Common myeloid progenitor, CD34-positive (primary cell): ENCODE results near the gene NFU1.
"Not testable (repeated sequence)": the region's sequence is repeated elsewhere in the genome, so short reads cannot be mapped to it uniquely, and the experiment has no call there.

Source experiments
- CTCF ChIA-PET: fragments of 350-600 bp; sonication (Branson Sonifier 250); formaldehyde crosslinking; loops from one replicate; lab custom pipeline; 2021; ENCODE audit warnings: antibody characterized with exemption; lab: Charles Lee
- POLR2A ChIA-PET: fragments of 350-600 bp; sonication (Branson Sonifier 250); formaldehyde crosslinking; loops from one replicate; lab custom pipeline; 2021; ENCODE audit warnings: antibody characterized with exemption; lab: Charles Lee
- DNase-seq, 3 donors: peaks; one replicate each; pipeline versions ENCODE4 v3.0.0 to v3.0.0-alpha.2; 2013
- H3K27ac ChIP-seq, 2 experiments: 1 replicate in 1 of 2; 2 replicates in 1 of 2; pipeline ENCODE4 v1.7.0; 2013; ENCODE audit warnings: inconsistent platforms in 2 of 2, low read length in 2 of 2, mild to moderate bottlenecking in 2 of 2, low read depth in 1 of 2, moderate library complexity in 1 of 2; ENCODE audit not compliant: severe bottlenecking in 2 of 2, insufficient read depth in 1 of 2, poor library complexity in 1 of 2
- H3K27me3 ChIP-seq, 5 experiments: replicated peaks in 2 of 5; 1 replicate in 3 of 5; 2 replicates in 2 of 5; pipeline versions ENCODE4 v1.6.1 to v1.7.0; 2013; ENCODE audit warnings: low read length in 4 of 5, mild to moderate bottlenecking in 2 of 5, moderate library complexity in 2 of 5, inconsistent platforms in 1 of 5; ENCODE audit not compliant: insufficient read depth in 5 of 5, control insufficient read depth in 4 of 5
- H3K36me3 ChIP-seq, 4 experiments: 1 replicate in 2 of 4; 2 replicates in 2 of 4; pipeline versions ENCODE4 v1.6.1 to v1.7.0; 2013; ENCODE audit warnings: low read length in 3 of 4, control low read depth in 1 of 4, mild to moderate bottlenecking in 1 of 4; ENCODE audit not compliant: control insufficient read depth in 4 of 4, insufficient read depth in 4 of 4
- H3K4me1 ChIP-seq, 4 experiments: 1 replicate in 3 of 4; 2 replicates in 1 of 4; pipeline versions ENCODE4 v1.6.1 to v1.7.1; 2013; ENCODE audit warnings: low read length in 3 of 4, mild to moderate bottlenecking in 3 of 4, control low read depth in 1 of 4, inconsistent platforms in 1 of 4, moderate library complexity in 1 of 4; ENCODE audit not compliant: control insufficient read depth in 4 of 4, insufficient read depth in 4 of 4; ENCODE audit errors: control extremely low read depth in 1 of 4
- H3K4me3 ChIP-seq, 7 experiments: 1 replicate in 4 of 7; 2 replicates in 3 of 7; pipeline versions ENCODE4 v1.5.1 to v1.7.0; 2013; ENCODE audit warnings: mild to moderate bottlenecking in 7 of 7, low read length in 6 of 7, moderate library complexity in 6 of 7, inconsistent platforms in 2 of 7, low read depth in 2 of 7, control low read depth in 1 of 7; ENCODE audit not compliant: insufficient read depth in 4 of 7, control insufficient read depth in 1 of 7; ENCODE audit errors: extremely low read depth in 1 of 7
- H3K9me3 ChIP-seq, 5 experiments: 1 replicate in 4 of 5; 2 replicates in 1 of 5; pipeline versions ENCODE4 v1.6.1 to v1.7.1; 2013; ENCODE audit warnings: low read length in 4 of 5, mild to moderate bottlenecking in 2 of 5, inconsistent platforms in 1 of 5, low read depth in 1 of 5, moderate library complexity in 1 of 5; ENCODE audit not compliant: control insufficient read depth in 4 of 5, insufficient read depth in 2 of 5; ENCODE audit errors: control extremely low read depth in 1 of 5
- WGBS: methylation state at CpG from one replicate; pipeline ENCODE4 v1.1.5; 2013; ENCODE audit not compliant: insufficient coverage; 5-methylcytosine and 5-hydroxymethylcytosine counted together

Gene NFU1

DNA sequence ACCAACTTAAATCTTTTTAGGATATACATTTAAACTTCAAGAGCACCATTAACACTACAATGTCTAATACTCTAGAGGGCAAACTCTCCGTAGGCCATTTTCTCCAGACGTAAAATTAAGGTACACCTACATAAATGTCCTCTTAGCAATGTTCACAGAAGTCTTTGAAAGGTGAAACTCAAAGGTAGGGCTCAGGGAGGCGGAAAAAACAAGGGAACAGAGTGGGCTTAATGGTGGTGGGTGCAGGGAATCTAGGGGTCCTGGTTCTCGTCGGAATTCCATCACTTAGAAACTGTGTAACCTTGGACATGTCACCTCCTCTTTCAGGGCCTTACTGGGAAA is 668 bp downstream of the NFU1 start:
- peak in 2 of 3 donors; percentile 26 to 42 for DNase-seq
- Histone ChIP-seq H3K4me3 (peak overlapping the region; percentile 79 to 96 (median 91)), H3K4me1 (peaks cover 7 to 30% (median 24%) of the 10 kb centered on the region in 4 experiments), H3K9me3 (no peaks in the 10 kb centered on the region), H3K36me3 (peaks cover 0 to 2% (median 2%) of the 10 kb centered on the region in 4 experiments), H3K27me3 (no peaks in the 10 kb centered on the region), H3K27ac (peak overlapping the region; percentile 86 to 96)
- WGBS = 20% methylated on average over 1 of the region's 5 CpGs
- POLR2A ChIA-PET = no interaction called here
- CTCF ChIA-PET = interaction anchor here (0.9 to 2.1 kb wide), 7 partner anchors 9 to 83 kb away, joined by 3 to 8 read pairs (median 5); no protein-coding TSS in a partner anchor

DNA sequence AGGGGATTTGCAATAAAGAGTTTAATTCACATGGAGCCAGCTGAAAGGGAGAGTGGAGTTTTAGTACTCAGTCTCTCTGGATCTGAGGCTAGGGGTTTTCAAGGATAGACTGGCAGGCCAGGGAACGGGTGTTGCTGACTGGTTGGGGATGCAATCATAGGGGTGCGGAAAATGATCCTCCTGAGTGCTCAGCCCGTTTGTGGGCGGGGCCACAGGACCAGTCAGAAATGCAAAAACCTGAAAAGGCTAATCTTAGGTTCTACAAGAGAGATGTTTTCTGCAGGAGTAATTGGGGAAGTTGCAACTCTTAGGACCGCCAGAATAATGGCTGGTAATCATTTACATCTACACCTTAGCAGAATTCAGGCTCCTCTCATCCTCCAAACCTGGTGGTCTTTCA is 2.5 kb downstream of the NFU1 start:
- POLR2A ChIA-PET = no interaction called here
- Histone ChIP-seq H3K27ac (no peak overlapping the region), H3K36me3 (peaks cover 3 to 16% (median 10%) of the 10 kb centered on the region in 4 experiments), H3K4me1 (peaks cover 7 to 30% (median 24%) of the 10 kb centered on the region in 4 experiments), H3K4me3 (no peak overlapping the region), H3K27me3 (no peaks in the 10 kb centered on the region), H3K9me3 (no peaks in the 10 kb centered on the region)
- CTCF ChIA-PET = interaction anchor here (0.6 to 1.8 kb wide), 2 partner anchors 23 to 131 kb away, joined by 3 to 5 read pairs; no protein-coding TSS in a partner anchor
- DNase-seq = peak in 2 of 3 donors; percentile 38 to 48
- 74% methylated on average over 4 of the region's 5 CpGs for WGBS

DNA sequence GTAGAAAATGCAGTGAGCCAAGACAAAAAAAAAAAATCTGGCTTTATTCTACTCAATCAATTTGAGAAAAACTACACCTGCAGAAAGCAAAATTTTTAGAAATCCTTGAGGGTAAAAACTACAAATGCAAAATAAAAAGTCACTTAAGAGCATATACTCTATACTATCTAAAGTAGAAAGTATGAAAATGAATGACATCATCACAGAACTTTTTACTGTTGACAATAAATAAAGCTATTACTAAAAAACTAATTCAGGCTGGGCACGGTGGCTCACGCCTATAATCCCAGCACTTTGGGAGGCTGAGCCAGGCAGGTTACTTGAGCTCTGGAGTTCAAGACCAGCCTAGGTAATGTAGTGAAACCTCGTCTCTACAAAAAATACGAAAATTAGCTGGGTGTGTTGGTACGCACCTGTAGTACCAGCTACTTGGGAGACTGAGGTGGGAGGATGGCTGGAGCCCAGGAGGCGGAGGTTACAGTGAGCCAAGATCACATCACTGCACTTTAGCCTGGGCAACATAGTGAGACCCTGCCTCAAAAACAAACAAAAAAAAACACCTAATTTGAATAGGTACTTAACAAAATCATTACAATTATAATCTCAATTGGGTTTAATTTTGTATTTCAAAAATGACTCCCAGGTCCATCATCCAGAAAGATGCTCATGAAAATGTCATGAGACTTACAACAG is 7.6 kb downstream of the NFU1 start:
- H3K9me3 ChIP-seq = no peaks in the 10 kb centered on the region
- 98% methylated on average over 5 of the region's 6 CpGs for WGBS
- ChIA-PET CTCF (interaction anchor here (0.6 to 1.8 kb wide), 4 partner anchors 13 to 1999 kb away, joined by 3 to 5 read pairs (median 3); no protein-coding TSS in a partner anchor), POLR2A (no interaction called here)
- no peak overlapping the region for H3K27ac ChIP-seq
- no peaks in the 10 kb centered on the region for H3K27me3 ChIP-seq
- H3K36me3 ChIP-seq = peaks cover 8 to 44% (median 19%) of the 10 kb centered on the region in 4 experiments
- H3K4me3 ChIP-seq = no peak overlapping the region
- peaks cover 0 to 6% (median 5%) of the 10 kb centered on the region in 4 experiments for H3K4me1 ChIP-seq
- no peak for DNase-seq

DNA sequence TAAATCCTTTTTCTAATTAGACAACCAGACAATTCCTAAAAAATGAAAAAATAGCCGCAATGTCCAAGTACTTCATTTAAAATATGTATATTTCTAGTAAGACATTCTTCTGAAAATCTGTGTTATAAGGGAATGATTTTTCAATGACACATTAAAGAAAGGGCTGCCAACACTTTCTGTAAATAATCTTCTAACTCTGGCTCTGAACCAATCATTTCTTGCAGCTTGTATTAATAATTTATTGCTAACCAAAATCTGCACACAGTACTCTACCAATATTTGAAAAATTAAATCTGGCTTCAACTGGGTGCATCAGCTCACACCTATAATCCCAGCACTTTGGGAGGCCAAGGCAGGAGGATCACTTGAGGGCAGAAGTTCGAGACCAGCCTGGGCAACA is 8.3 kb downstream of the NFU1 start:
- ChIA-PET CTCF (interaction anchor here (1.8 kb wide), 1 partner anchor 18 kb away, joined by 5 read pairs; no protein-coding TSS in a partner anchor), POLR2A (no interaction called here)

DNA sequence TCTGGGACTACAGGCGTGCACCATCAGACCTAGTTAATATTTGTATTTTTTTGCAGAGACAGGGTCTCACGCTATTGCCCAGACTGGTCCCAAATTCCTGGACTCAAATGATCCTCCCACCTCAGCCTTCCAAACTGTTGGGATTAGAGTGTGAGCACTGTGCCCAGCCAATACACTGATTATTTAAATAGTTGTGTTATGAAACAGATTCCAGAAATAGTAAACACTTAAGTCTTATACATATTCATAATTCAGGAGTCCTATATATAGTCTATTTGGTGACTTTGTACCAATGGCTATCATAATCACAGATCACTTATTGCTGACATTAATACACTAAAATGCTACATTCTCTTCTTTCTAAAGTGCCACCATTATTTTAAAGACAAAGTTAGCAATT is 12.8 kb downstream of the NFU1 start:
- no peaks in the 10 kb centered on the region for H3K4me1 ChIP-seq
- no peaks in the 10 kb centered on the region for H3K9me3 ChIP-seq
- DNase-seq = no peak
- ChIA-PET CTCF (no interaction called here), POLR2A (no interaction called here)
- no peak overlapping the region for H3K27ac ChIP-seq
- peaks cover 9 to 35% (median 13%) of the 10 kb centered on the region in 4 experiments for H3K36me3 ChIP-seq
- WGBS = 100% methylated on average over 1 of the region's 2 CpGs
- no peaks in the 10 kb centered on the region for H3K27me3 ChIP-seq
- H3K4me3 ChIP-seq = no peak overlapping the region

More for the DNA sequence above, 8.3 kb downstream of the NFU1 start:
- Histone ChIP-seq H3K4me1 (peaks cover 0 to 4% (median 3%) of the 10 kb centered on the region in 4 experiments), H3K9me3 (no peaks in the 10 kb centered on the region), H3K4me3 (no peak overlapping the region), H3K27me3 (no peaks in the 10 kb centered on the region), H3K36me3 (peaks cover 8 to 46% (median 19%) of the 10 kb centered on the region in 4 experiments), H3K27ac (no peak overlapping the region)
- no CpG with 5 or more reads among the region's 2 CpGs for WGBS
- no peak for DNase-seq

DNA sequence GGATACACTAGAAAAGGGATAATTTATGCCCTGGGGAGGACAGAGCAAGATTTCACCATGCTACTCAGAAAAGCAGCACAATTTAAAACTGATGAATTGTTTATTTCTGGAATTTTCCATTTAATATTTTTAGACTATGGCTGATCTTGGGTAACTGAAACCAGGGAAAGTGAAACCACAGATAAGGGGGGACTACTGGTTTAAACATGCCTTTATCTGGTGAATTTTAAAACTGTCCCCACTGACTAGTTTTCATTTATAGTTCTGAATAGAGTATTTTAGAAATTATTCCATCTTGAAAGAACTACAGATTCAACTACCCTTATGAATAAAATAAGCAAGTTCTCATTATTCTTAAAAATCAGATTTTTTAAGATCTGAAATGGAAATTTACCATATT is 15.0 kb downstream of the NFU1 start:
- Histone ChIP-seq H3K4me1 (no peaks in the 10 kb centered on the region), H3K9me3 (no peaks in the 10 kb centered on the region), H3K36me3 (peaks cover 5 to 39% (median 16%) of the 10 kb centered on the region in 4 experiments), H3K27ac (no peak overlapping the region), H3K4me3 (no peak overlapping the region), H3K27me3 (no peaks in the 10 kb centered on the region)
- ChIA-PET CTCF (no interaction called here), POLR2A (no interaction called here)
- no peak for DNase-seq

DNA sequence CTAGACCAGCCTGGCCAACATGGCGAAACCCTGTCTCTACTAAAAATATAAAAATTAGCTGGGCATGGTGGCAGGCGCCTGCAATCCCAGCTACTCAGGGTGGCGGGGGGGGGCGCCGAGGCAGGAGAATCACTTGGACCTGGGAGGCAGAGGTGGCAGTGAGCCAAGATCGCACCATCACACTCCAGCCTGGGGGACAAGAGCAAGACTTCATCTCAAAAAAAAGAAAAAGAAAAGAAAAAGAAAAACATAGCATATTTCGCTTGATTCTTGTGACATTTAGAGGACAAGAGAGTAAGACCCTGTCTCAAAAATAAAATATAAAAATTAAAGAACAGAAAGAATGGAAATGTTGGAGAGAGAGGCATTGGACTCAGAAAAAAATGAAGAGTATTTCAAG is 18.1 kb downstream of the NFU1 start:
- H3K4me1 ChIP-seq, CTCF ChIA-PET: not testable (repeated sequence)

More for the DNA sequence above, 18.1 kb downstream of the NFU1 start:
- H3K9me3 ChIP-seq, H3K27ac ChIP-seq, H3K27me3 ChIP-seq, DNase-seq, H3K4me3 ChIP-seq, POLR2A ChIA-PET: not testable (repeated sequence)
- no CpG with 5 or more reads among the region's 7 CpGs for WGBS
- H3K36me3 ChIP-seq = peaks cover 0 to 49% (median 15%) of the 10 kb centered on the region in 4 experiments
